PC-9 (cell line): ENCODE data around the gene UNC45A.

Source experiments
- CTCF ChIP-seq: fragments of 200-600 bp; sonication (generic); conservative IDR thresholded peaks from 2 replicates; pipeline ENCODE4 v1.6.1; 2017; ENCODE audit warnings: mixed run types, antibody characterized with exemption, mild to moderate bottlenecking, moderate library complexity
- EZH2 ChIP-seq: fragments of 200-600 bp; sonication (generic); IDR thresholded peaks from 2 replicates; pipeline ENCODE4 v1.8.0; 2017; ENCODE audit warnings: antibody characterized with exemption, low read depth

- TF ChIP-seq CTCF (no peak), EZH2 (no peak)
These were observed 37.0 kb downstream of the UNC45A start for GRCh38 chr15:90972133-90972532.
